Measurements from ENCODE around the gene CDC42SE2.

The CDC42SE2 gene

DNA sequence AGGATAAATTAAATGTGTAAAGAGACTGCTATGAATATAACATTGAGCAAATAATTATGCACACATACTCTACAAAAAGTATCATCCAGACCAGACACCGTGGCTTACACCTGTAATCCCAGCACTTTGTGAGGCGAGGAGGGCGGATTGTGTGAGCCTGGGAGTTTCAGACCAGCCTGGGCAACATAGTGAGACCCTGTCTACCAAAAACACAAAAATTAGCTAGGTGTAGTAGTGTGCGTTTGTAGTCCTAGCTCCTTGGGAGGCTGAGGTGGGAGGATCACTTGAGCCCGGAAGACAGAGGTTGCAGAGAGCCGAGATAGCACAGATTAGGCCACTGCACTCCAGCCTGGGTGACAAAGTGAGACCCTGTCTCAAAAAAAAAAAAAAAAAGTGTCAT lies 2.4 kb upstream of the CDC42SE2 start:
- no peak overlapping the region for H3K27ac ChIP-seq

GRCh38 chr5:131262953-131263541 lies 806 bp upstream of the CDC42SE2 start:
- no peak for TF ChIP-seq ZFX (IDR thresholded peaks at IDR 0.05; ENCODE audit: borderline replicate concordance)
- TF ChIP-seq, protein P1, sequence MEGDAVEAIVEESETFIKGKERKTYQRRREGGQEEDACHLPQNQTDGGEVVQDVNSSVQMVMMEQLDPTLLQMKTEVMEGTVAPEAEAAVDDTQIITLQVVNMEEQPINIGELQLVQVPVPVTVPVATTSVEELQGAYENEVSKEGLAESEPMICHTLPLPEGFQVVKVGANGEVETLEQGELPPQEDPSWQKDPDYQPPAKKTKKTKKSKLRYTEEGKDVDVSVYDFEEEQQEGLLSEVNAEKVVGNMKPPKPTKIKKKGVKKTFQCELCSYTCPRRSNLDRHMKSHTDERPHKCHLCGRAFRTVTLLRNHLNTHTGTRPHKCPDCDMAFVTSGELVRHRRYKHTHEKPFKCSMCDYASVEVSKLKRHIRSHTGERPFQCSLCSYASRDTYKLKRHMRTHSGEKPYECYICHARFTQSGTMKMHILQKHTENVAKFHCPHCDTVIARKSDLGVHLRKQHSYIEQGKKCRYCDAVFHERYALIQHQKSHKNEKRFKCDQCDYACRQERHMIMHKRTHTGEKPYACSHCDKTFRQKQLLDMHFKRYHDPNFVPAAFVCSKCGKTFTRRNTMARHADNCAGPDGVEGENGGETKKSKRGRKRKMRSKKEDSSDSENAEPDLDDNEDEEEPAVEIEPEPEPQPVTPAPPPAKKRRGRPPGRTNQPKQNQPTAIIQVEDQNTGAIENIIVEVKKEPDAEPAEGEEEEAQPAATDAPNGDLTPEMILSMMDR (IDR thresholded peaks at IDR 0.05) = no peak
- H3K27ac ChIP-seq = peak overlapping the region; percentile 70

More for the DNA sequence above, 2.4 kb upstream of the CDC42SE2 start:
- TF ChIP-seq, protein P1 (IDR thresholded peaks at IDR 0.05) = no peak
- no peak for TF ChIP-seq ZFX (IDR thresholded peaks at IDR 0.05; ENCODE audit: borderline replicate concordance)

DNA sequence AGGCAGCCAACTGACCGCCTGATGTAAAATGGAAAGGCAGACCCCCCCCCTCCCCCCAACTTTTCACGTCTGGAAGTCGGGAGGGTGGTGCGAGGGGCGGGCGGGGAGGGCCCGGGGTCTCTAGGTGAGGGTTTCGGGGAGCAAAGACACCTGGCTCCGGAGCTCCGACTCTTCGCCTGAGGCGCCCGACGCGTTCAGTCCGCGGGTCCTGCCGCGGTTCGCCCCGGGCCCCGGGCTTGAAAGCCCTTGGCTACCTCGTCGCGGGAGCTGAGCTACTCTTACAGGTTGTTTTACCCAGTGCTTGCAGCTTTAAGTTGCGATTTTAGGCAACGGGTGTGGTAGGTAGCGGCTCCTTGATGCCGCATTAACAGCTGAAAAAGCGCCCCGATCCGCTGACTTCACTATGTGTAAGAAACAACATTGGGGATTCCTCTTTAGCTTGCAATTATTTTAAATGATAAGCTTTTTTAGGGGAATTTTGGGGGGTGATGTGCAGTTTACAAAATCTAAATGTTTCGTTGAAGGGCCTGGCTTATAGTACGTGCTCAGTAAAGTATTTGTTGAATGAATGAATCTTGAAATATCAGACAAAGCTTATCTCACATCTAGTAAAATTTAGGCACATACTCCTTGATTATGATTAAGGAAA lies 722 bp downstream of the CDC42SE2 start:
- TF ChIP-seq, protein P1 (IDR thresholded peaks at IDR 0.05) = no peak
- TF ChIP-seq ZFX (IDR thresholded peaks at IDR 0.05; ENCODE audit: borderline replicate concordance) = no peak

GRCh38 chr5:131265311-131265803 lies 1.5 kb downstream of the CDC42SE2 start:
- H3K27ac ChIP-seq = peak overlapping the region; percentile 70
- TF ChIP-seq, protein P1 (IDR thresholded peaks at IDR 0.05) = peak; percentile 52
- TF ChIP-seq ZFX (IDR thresholded peaks at IDR 0.05; ENCODE audit: borderline replicate concordance) = no peak

More for the DNA sequence above, 722 bp downstream of the CDC42SE2 start:
- peak overlapping the region; percentile 70 for H3K27ac ChIP-seq

GRCh38 chr5:131266370-131267060 lies 2.7 kb downstream of the CDC42SE2 start:
- TF ChIP-seq, protein P1 (IDR thresholded peaks at IDR 0.05) = no peak
- TF ChIP-seq ZFX (IDR thresholded peaks at IDR 0.05; ENCODE audit: borderline replicate concordance) = no peak
- H3K27ac ChIP-seq = peak overlapping the region; percentile 70

GRCh38 chr5:131268758-131269370 lies 5.0 kb downstream of the CDC42SE2 start:
- no peak overlapping the region for H3K27ac ChIP-seq
- TF ChIP-seq ZFX (IDR thresholded peaks at IDR 0.05; ENCODE audit: borderline replicate concordance) = no peak
- TF ChIP-seq, protein P1 (IDR thresholded peaks at IDR 0.05) = no peak
